WTC11 (cell line): ENCODE measurements around the gene CHML.

Experiments
- GTF2I ChIP-seq: fragments of 250-450 bp; sonication (Bioruptor Pico); conservative IDR thresholded peaks from 2 replicates; pipeline ENCODE4 v1.4.0; 2021; ENCODE audit warnings: mild to moderate bottlenecking
- NFE2L1 ChIP-seq: sonication (generic); formaldehyde crosslinking; IDR thresholded peaks from 2 replicates; pipeline ENCODE4 v1.8.1; 2023; ENCODE audit warnings: missing genetic modification reagents
- NR1H2 ChIP-seq: sonication (generic); formaldehyde crosslinking; IDR thresholded peaks from 2 replicates; pipeline ENCODE4 v1.9.0; 2021; ENCODE audit warnings: mild to moderate bottlenecking, moderate library complexity, missing genetic modification reagents
- NR2C2 ChIP-seq: sonication (generic); formaldehyde crosslinking; IDR thresholded peaks from 2 replicates; pipeline ENCODE4 v1.8.0; 2022; ENCODE audit warnings: mild to moderate bottlenecking, missing genetic modification reagents
- ZNF317 ChIP-seq: sonication (generic); formaldehyde crosslinking; IDR thresholded peaks from 2 replicates; pipeline ENCODE4 v1.8.1; 2023; ENCODE audit warnings: low read depth, mild to moderate bottlenecking, moderate library complexity, missing genetic modification reagents, borderline replicate concordance
- TF ChIP-seq, protein P1 (sequence below): fragments of 200-600 bp; IDR thresholded peaks from 2 replicates; pipeline ENCODE4 v1.8.0; 2022; ENCODE audit warnings: antibody characterized with exemption
- TF ChIP-seq, protein P2 (sequence below): sonication (generic); formaldehyde crosslinking; IDR thresholded peaks from 2 replicates; pipeline ENCODE4 v1.8.1; 2022; ENCODE audit warnings: mild to moderate bottlenecking, missing genetic modification reagents, moderate library complexity, borderline replicate concordance
- TF ChIP-seq, protein P3 (sequence below): sonication (generic); formaldehyde crosslinking; IDR thresholded peaks from 2 replicates; pipeline ENCODE4 v1.8.0; 2022; ENCODE audit warnings: mild to moderate bottlenecking, missing genetic modification reagents
- TF ChIP-seq, protein P4 (sequence below): sonication (generic); formaldehyde crosslinking; IDR thresholded peaks from 2 replicates; pipeline ENCODE4 v1.8.0; 2023; ENCODE audit warnings: missing genetic modification reagents

DNA sequence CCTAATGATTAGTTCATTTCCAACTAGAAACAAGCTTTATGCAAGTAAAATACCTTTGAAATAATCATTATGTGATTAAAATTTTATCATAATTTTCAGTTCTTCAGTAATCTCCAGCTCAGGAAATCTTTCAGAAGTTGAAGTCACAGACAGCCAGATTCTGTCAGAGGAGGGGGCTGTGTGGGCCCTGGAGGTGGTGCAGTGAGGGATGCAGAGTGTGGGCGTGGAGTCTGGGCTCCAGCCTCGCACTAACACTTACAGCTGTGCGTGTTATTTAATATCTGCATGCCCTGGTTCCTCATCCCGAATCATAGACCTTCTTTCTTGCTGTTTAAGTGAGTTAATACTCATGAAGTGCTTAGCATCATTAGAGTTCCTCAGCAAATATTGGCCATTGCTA, 35.8 kb upstream of the CHML start:
- TF ChIP-seq, protein P1, sequence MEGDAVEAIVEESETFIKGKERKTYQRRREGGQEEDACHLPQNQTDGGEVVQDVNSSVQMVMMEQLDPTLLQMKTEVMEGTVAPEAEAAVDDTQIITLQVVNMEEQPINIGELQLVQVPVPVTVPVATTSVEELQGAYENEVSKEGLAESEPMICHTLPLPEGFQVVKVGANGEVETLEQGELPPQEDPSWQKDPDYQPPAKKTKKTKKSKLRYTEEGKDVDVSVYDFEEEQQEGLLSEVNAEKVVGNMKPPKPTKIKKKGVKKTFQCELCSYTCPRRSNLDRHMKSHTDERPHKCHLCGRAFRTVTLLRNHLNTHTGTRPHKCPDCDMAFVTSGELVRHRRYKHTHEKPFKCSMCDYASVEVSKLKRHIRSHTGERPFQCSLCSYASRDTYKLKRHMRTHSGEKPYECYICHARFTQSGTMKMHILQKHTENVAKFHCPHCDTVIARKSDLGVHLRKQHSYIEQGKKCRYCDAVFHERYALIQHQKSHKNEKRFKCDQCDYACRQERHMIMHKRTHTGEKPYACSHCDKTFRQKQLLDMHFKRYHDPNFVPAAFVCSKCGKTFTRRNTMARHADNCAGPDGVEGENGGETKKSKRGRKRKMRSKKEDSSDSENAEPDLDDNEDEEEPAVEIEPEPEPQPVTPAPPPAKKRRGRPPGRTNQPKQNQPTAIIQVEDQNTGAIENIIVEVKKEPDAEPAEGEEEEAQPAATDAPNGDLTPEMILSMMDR = no peak
- no peak for TF ChIP-seq GTF2I (CRISPR knock-in tag)
- TF ChIP-seq NFE2L1 (CRISPR knock-in tag) = no peak
- TF ChIP-seq, protein P2, sequence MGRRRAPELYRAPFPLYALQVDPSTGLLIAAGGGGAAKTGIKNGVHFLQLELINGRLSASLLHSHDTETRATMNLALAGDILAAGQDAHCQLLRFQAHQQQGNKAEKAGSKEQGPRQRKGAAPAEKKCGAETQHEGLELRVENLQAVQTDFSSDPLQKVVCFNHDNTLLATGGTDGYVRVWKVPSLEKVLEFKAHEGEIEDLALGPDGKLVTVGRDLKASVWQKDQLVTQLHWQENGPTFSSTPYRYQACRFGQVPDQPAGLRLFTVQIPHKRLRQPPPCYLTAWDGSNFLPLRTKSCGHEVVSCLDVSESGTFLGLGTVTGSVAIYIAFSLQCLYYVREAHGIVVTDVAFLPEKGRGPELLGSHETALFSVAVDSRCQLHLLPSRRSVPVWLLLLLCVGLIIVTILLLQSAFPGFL = no peak
- TF ChIP-seq, protein P3, sequence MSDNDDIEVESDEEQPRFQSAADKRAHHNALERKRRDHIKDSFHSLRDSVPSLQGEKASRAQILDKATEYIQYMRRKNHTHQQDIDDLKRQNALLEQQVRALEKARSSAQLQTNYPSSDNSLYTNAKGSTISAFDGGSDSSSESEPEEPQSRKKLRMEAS (CRISPR knock-in tag) = no peak
- TF ChIP-seq, protein P4, sequence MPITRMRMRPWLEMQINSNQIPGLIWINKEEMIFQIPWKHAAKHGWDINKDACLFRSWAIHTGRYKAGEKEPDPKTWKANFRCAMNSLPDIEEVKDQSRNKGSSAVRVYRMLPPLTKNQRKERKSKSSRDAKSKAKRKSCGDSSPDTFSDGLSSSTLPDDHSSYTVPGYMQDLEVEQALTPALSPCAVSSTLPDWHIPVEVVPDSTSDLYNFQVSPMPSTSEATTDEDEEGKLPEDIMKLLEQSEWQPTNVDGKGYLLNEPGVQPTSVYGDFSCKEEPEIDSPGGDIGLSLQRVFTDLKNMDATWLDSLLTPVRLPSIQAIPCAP = no peak
- no peak for TF ChIP-seq NR2C2 (CRISPR knock-in tag)
- no peak for TF ChIP-seq NR1H2
- no peak for TF ChIP-seq ZNF317 (CRISPR knock-in tag)
